Muscle of leg (tissue), 11 donors: ENCODE results near the gene DCC. TPM values are rescaled to one million over a fixed set of nuclear protein-coding genes. Genes with fewer than 3 reads are reported as not detected.
"Not testable (repeated sequence)": the region's sequence is repeated elsewhere in the genome, so short reads cannot be mapped to it uniquely, and the experiment has no call there.

Experiments used
- DNase-seq: peaks from one replicate; pipeline ENCODE4 v3.0.0; 2013
- H3K27ac ChIP-seq: one replicate; pipeline ENCODE4 v1.5.1; 2013; ENCODE audit warnings: mild to moderate bottlenecking, low read length, control low read depth
- H3K27me3 ChIP-seq: one replicate; pipeline ENCODE4 v1.6.1; 2013; ENCODE audit warnings: low read length; ENCODE audit not compliant: control insufficient read depth, insufficient read depth
- H3K36me3 ChIP-seq: one replicate; pipeline ENCODE4 v1.6.1; 2013; ENCODE audit warnings: low read length; ENCODE audit not compliant: control insufficient read depth, insufficient read depth
- H3K4me1 ChIP-seq: one replicate; pipeline ENCODE4 v1.6.1; 2013; ENCODE audit warnings: low read length; ENCODE audit not compliant: control insufficient read depth, insufficient read depth
- H3K4me3 ChIP-seq: one replicate; pipeline ENCODE4 v1.5.1; 2013; ENCODE audit warnings: low read length, control low read depth
- H3K9me3 ChIP-seq: replicated peaks from 2 replicates; pipeline ENCODE4 v1.6.1; 2013; ENCODE audit warnings: low read depth, low read length; ENCODE audit not compliant: control insufficient read depth
- WGBS: methylation state at CpG from one replicate; pipeline ENCODE4 v1.1.5; 2013; ENCODE audit warnings: missing lambda C conversion rate; ENCODE audit not compliant: insufficient coverage; 5-methylcytosine and 5-hydroxymethylcytosine counted together
- polyA plus RNA-seq, 8 donors: library from polyadenylated mRNA; unstranded; fragments of 120-200 nt; gene quantifications; one replicate each; pipeline versions ENCODE4 v1.2.1 to v1.2.3, GENCODE V29; 2013; ENCODE audit warnings: inconsistent platforms in 1 of 8, low replicate concordance in 1 of 8; ENCODE audit not compliant: insufficient read length in 8 of 8, insufficient read depth in 1 of 8
- total RNA-seq: library from RNA; stranded (reverse); fragments of 120-200 nt; gene quantifications from one replicate; pipeline ENCODE4 v1.2.4, GENCODE V29; 2013

The DCC gene
- total and polyA plus RNA-seq, 9 donors, result 0.06 to 0.46 (median 0.13) TPM

- H3K36me3 ChIP-seq, result no peaks in the 10 kb centered on the region
- no peak overlapping the region for H3K27ac ChIP-seq
- H3K9me3 ChIP-seq, result no peaks in the 10 kb centered on the region
- DNase-seq, result no peak
- peaks cover 30% of the 10 kb centered on the region for H3K27me3 ChIP-seq
- H3K4me1 ChIP-seq, result peaks cover 7% of the 10 kb centered on the region
- no peak overlapping the region for H3K4me3 ChIP-seq
Measured at GRCh38 chr18:52344881-52345280, 4.9 kb downstream of the DCC start.

GRCh38 chr18:52345428-52345827 is 5.4 kb downstream of the DCC start:
- H3K4me1 ChIP-seq, result peaks cover 1% of the 10 kb centered on the region
- H3K36me3 ChIP-seq, result no peaks in the 10 kb centered on the region
- H3K9me3 ChIP-seq, result no peaks in the 10 kb centered on the region
- H3K27me3 ChIP-seq, result peaks cover 25% of the 10 kb centered on the region
- no peak overlapping the region for H3K27ac ChIP-seq
- no peak for DNase-seq
- H3K4me3 ChIP-seq, result no peak overlapping the region
- no CpG with 5 or more reads among the region's 4 CpGs for WGBS

DNA sequence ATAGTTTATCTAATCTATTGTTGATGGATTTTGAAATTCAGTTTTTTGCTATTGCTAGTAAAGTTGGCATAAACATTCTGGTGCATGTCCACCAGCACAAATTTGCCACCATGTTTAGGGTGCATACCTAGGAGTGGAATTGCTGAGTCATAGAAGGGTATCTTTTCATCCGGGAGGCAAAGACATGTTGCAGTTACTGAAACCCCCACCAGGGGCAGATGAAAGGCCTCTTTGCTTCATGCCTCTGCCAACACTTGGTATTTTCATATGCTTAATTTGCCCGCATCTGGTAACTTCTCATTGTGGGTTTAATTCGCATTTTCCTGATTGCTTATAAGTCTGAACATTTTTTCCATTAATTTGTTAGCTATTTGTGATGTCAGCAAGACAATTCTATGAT is 8.2 kb downstream of the DCC start:
- Histone ChIP-seq H3K36me3 (no peaks in the 10 kb centered on the region), H3K4me3 (no peak overlapping the region)
- no CpG with 5 or more reads among the region's 3 CpGs for WGBS

GRCh38 chr18:52349498-52349897 is 9.5 kb downstream of the DCC start:
- H3K4me1 ChIP-seq, result no peaks in the 10 kb centered on the region
- DNase-seq, result no peak
- WGBS, result no CpG with 5 or more reads among the region's 2 CpGs
- H3K4me3 ChIP-seq, result no peak overlapping the region
- H3K27ac ChIP-seq, result no peak overlapping the region
- no peaks in the 10 kb centered on the region for H3K36me3 ChIP-seq
- H3K9me3 ChIP-seq, result no peaks in the 10 kb centered on the region
- H3K27me3 ChIP-seq, result no peaks in the 10 kb centered on the region

More for the DNA sequence above, 8.2 kb downstream of the DCC start:
- Histone ChIP-seq H3K9me3 (no peaks in the 10 kb centered on the region), H3K27ac (no peak overlapping the region), H3K4me1 (no peaks in the 10 kb centered on the region), H3K27me3 (peaks cover 4% of the 10 kb centered on the region)
- no peak for DNase-seq

DNA sequence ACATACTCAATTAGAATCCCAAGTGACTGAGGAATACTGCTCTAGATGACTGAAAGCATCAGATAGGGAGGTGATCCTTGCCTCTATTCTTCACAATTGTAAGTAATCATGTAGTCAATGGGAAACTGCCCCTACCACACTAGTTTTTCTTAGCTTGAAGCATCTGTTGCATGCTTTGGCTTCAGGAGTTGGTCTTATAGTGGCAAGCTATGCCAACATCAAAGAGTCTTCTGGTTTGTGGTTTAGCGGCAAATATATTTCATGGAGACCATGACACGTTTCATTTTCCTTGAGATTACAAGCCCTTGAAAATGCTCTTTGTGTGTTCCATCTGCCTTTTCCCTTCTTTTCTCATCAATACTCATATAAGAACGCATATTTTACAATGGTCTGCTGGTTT is 12.9 kb downstream of the DCC start:
- Histone ChIP-seq H3K27ac (no peak overlapping the region), H3K9me3 (no peaks in the 10 kb centered on the region), H3K27me3 (no peaks in the 10 kb centered on the region), H3K4me1 (no peaks in the 10 kb centered on the region), H3K4me3 (no peak overlapping the region), H3K36me3 (no peaks in the 10 kb centered on the region)
- no peak for DNase-seq
- WGBS, result 100% methylated on average over 2 of the region's 3 CpGs

DNA sequence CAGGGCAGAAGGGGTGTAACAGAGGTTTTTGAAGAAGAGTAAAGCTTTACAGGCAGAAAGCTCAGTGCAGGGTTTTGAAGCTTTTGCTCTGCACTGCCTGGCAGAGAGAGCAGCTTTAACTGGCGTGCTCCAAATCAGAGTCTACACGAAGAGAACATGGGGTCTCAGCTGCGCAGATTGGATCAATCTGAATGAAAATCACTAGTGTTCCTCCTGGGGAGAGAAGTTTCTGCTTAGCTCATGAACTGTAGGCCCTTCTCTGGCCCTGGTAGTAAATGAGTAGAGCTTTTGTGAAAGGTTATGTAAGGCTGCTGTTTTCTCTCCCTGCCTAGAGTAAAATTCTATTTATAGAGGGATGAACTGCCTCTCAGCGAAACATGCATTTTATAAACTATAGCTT is 13.6 kb downstream of the DCC start:
- no peaks in the 10 kb centered on the region for H3K9me3 ChIP-seq
- WGBS, result 77% methylated on average over 3 of the region's 4 CpGs
- DNase-seq, result no peak
- no peaks in the 10 kb centered on the region for H3K4me1 ChIP-seq
- H3K27me3 ChIP-seq, result no peaks in the 10 kb centered on the region
- no peaks in the 10 kb centered on the region for H3K36me3 ChIP-seq
- H3K4me3 ChIP-seq, result no peak overlapping the region
- H3K27ac ChIP-seq, result no peak overlapping the region

GRCh38 chr18:52363861-52364260 is 23.9 kb downstream of the DCC start:
- DNase-seq, result no peak
- no peaks in the 10 kb centered on the region for H3K27me3 ChIP-seq

GRCh38 chr18:52366851-52367250 is 26.9 kb downstream of the DCC start:
- not testable (repeated sequence) for H3K4me3 ChIP-seq, H3K27ac ChIP-seq, H3K36me3 ChIP-seq, H3K9me3 ChIP-seq, H3K4me1 ChIP-seq, H3K27me3 ChIP-seq, DNase-seq
- 97% methylated on average over 16 of the region's 27 CpGs for WGBS

More at GRCh38 chr18:52363861-52364260, 23.9 kb downstream of the DCC start:
- Histone ChIP-seq H3K4me3 (no peak overlapping the region), H3K9me3 (no peaks in the 10 kb centered on the region), H3K36me3 (no peaks in the 10 kb centered on the region), H3K27ac (no peak overlapping the region), H3K4me1 (no peaks in the 10 kb centered on the region)
- WGBS, result no CpG with 5 or more reads among the region's 1 CpG

GRCh38 chr18:52367953-52368742 is 28.2 kb downstream of the DCC start:
- WGBS, result no CpG with 5 or more reads among the region's 3 CpGs
- no peaks in the 10 kb centered on the region for H3K27me3 ChIP-seq
- no peak overlapping the region for H3K4me3 ChIP-seq
- H3K9me3 ChIP-seq, result no peaks in the 10 kb centered on the region
- no peak overlapping the region for H3K27ac ChIP-seq
- DNase-seq, result no peak
- H3K36me3 ChIP-seq, result no peaks in the 10 kb centered on the region
- no peaks in the 10 kb centered on the region for H3K4me1 ChIP-seq

GRCh38 chr18:52370841-52371240 is 30.8 kb downstream of the DCC start:
- no peaks in the 10 kb centered on the region for H3K4me1 ChIP-seq
- H3K27me3 ChIP-seq, result no peaks in the 10 kb centered on the region
- no CpG with 5 or more reads among the region's 2 CpGs for WGBS
- DNase-seq, result no peak
- no peak overlapping the region for H3K27ac ChIP-seq
- H3K4me3 ChIP-seq, result no peak overlapping the region
- H3K9me3 ChIP-seq, result no peaks in the 10 kb centered on the region
- no peaks in the 10 kb centered on the region for H3K36me3 ChIP-seq

GRCh38 chr18:52376104-52376503 is 36.1 kb downstream of the DCC start:
- WGBS, result no CpG with 5 or more reads among the region's 1 CpG
- H3K4me1 ChIP-seq, result no peaks in the 10 kb centered on the region

More at GRCh38 chr18:52376104-52376503, 36.1 kb downstream of the DCC start:
- DNase-seq, result no peak
- Histone ChIP-seq H3K4me3 (no peak overlapping the region), H3K9me3 (no peaks in the 10 kb centered on the region), H3K36me3 (no peaks in the 10 kb centered on the region), H3K27ac (no peak overlapping the region), H3K27me3 (no peaks in the 10 kb centered on the region)
